Pulmonary artery endothelial cell (primary cell): ENCODE measurements around the gene PDZD8. TPM values are rescaled to one million over a fixed set of nuclear protein-coding genes. Genes with fewer than 3 reads are reported as not detected.
"Not testable (repeated sequence)": the region's sequence is repeated elsewhere in the genome, so short reads cannot be mapped to it uniquely, and the experiment has no call there.

Experiments used
- DNase-seq: peaks from one replicate; pipeline ENCODE4 v3.0.0-alpha.2; 2011; ENCODE audit warnings: low read depth, low spot score
- total RNA-seq: library from RNA; depleted of rRNA; stranded (reverse); fragments of >200 nt; gene quantifications from 2 replicates; pipeline ENCODE4 v1.2.3, GENCODE V29; 2014

Gene PDZD8
- total RNA-seq, 1 donor from 2014 or later, result 13.5 TPM

- DNase-seq, result no peak
Observed at GRCh38 chr10:117348236-117348635, 27.0 kb downstream of the PDZD8 start.

DNA sequence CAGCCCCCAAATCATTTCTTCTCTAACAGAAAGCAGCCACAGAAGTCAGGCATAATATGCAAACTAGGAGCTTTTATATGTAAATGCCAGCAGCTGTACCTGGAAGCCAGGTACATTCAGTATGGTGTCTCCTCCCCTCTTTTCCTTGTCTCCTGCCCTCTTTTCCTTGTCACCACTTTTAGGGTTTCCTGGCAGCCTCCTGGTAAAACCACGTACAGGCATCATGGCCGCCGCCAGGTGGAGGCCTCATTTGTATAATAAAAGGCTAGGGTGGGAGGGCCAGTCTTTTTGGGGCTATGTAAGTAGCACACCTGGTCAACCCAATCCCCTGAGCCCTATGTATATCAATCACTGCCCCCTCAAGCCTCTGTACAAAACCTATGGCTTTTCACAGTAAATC, 28.7 kb downstream of the PDZD8 start:
- no peak for DNase-seq

- DNase-seq, result no peak
Observed at GRCh38 chr10:117345143-117345542, 30.1 kb downstream of the PDZD8 start.

DNA sequence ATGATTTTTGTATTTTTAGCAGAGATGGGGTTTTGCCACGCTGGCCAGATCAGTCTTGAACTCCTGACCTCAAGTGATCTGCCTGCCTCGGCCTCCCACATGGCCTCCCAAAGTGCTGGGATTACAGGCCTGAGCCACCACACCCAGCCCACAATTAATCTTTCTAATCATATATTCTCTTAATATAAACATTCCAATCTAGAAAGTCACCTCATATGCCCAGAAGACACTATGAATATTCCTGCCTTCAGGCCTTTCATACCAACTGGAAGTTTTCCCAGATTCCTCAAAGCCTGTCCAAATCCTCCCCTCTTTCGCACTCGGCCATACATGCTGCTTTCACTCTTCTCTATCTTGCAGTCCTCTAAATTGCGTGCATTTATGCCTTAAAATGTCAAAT, 32.6 kb downstream of the PDZD8 start:
- DNase-seq, result no peak

GRCh38 chr10:117341061-117341460, 34.2 kb downstream of the PDZD8 start:
- no peak for DNase-seq

DNA sequence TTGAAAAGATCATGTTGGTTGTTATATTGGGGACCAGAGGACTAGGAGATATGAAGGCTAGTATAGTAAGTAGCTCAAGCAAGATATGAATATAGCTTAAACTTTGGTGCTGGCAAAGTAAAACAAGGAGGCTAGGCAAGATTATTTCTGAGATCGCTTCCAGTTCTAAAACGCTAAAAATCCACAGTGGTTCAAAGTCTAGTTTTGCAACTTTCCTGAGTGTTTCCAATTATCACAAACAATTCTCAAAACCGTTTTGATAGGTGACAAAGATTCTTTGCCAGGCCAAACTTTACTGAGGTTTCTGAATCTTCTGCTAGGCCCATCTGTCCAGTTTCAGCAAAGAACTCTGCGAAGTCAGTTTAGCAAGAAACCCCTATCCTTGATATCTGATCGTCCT, 35.3 kb downstream of the PDZD8 start:
- no peak for DNase-seq

DNA sequence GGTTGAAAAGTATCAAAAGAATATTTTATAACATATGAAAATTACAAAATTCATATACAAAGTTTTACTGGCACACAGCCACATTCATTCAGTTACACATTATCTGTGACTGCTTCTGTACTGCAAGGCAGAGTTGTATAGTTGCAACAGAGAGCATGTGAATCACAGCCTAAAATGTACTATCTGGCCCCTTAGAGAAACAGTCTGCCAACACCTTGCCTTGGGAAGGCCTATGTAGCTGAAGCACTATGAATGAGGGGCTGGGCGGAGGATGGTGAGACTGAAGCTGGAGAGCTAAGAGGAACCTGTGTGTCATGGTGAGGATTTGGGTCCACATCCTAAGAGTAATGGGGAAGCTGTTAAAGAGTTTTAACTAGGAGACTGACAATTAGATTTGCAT, 35.7 kb downstream of the PDZD8 start:
- no peak for DNase-seq

DNA sequence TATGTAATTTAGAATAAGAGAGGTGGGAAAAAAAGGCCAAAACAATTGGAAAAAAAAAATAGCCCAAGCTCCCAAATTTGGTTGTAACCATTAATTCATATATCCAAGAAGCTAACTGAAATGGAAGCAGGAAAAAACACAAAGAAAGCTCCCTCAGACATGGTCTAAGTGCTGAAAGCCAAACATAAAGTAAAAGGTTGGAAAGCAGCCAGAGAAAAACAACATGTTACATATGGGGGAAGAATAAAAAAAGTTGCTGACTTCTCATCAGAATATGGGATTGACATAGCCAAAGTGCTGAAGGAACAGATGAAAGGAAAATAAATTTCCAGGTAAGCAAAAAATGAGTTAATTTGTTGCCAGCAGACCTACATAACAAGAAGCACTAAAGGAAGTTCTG, 40.3 kb downstream of the PDZD8 start:
- no peak for DNase-seq

GRCh38 chr10:117334066-117334465, 41.2 kb downstream of the PDZD8 start:
- no peak for DNase-seq

DNA sequence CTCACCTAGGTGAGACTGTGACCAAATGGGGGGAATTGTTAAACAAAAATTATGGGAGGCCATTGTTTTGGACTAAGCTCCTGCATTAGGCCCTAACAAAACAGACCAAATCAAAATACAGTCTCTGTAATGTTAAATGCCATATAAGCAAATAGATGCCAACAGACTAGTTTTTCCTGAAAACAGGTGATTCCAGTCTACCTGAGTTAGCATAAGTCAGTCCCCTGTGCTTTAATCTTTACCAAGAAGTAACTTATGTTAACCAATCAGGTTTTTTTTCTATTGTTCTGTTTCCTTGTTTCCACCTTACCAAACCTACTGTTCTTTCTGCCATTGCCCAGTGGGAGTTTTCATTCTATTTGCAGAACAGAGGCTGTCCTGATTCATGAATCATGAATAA, 48.0 kb downstream of the PDZD8 start:
- no peak for DNase-seq

DNA sequence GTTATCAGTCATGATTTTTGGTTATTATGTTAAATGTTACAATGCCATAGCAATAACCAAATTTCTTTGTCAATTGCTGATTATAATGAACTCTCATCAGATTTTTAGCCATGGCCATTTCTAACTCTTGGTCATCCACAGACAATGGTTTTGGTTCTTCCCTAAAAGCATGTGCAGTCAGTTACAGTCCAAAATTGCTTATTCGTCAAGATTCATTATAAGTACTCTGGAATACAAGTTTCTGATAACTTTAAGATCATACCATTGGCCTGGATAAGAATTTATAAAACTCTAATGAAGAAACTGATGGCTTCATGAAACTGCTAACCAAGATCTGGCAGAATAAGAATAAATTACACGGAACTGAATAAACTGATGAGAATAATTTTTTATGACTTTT, 50.9 kb downstream of the PDZD8 start:
- DNase-seq, result no peak

DNA sequence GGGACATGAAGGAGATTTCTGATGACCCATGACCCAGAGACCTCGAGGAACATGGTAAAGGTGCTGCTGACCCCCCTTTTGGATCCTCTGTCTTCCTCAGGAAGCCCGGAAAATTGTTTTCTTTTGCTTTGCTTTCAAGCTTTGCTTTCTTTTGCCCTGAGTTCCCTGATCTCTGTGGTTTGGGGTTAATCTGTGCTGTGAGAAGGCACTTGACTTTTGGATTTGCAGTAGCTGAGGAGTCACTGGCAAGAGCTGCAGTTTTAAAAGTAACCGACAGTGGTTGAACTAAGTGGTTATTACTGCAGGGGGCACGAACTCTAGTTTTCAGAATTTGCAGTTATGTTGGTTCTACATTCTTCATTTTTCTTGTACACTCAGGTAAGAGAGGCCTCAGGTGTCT, 53.0 kb downstream of the PDZD8 start:
- DNase-seq, result no peak

DNA sequence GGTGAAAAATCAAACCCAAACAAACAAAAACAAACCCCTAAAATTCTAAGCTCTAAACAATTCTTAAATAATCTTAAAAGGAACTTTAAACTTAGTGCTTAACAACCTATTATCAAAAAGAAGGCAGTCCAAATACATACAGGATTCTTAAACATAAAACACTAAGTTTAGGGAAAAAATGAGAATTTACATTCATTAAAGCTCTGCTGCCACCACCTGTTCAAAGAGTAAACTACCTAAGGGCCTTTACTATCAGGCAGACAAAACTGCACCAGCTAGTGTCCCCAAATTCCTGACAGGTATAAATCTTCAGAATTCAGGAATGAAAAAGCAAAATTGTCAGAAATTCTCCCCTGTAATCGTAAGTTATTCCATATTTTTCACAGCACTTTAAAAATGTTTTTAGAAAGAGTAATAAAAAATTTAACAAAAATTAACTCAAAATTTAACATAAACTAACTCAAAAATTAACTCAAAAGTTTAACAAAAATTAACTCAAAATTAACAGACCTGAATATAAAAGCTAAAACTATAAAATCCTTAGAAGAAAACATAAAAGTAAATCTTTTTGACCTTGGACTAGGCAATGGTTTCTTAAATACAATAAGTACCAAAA, 55.1 kb downstream of the PDZD8 start:
- DNase-seq, result no peak

- DNase-seq, result no peak
Observed at GRCh38 chr10:117318909-117319308, 56.3 kb downstream of the PDZD8 start.

DNA sequence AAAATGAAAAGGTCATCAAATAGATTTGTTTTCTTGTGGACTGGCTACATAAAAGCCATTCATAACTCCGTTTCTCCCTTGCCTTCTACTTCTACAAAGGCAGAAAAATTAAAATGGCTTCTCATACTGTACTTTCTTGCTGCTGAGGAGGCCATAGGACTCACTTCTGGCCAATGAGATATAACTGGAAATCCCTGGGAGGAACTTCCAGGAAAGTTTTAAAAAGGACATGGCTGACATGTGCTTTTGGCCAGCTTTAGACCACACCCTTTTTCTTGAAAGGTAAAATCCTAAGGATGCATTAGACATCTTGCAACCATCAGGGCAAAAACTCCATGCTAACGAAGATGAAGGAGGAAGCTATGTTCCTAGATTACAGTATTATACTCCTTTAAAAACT, 58.5 kb downstream of the PDZD8 start:
- DNase-seq, result no peak

- DNase-seq, result no peak
Observed at GRCh38 chr10:117313641-117314040, 61.6 kb downstream of the PDZD8 start.

DNA sequence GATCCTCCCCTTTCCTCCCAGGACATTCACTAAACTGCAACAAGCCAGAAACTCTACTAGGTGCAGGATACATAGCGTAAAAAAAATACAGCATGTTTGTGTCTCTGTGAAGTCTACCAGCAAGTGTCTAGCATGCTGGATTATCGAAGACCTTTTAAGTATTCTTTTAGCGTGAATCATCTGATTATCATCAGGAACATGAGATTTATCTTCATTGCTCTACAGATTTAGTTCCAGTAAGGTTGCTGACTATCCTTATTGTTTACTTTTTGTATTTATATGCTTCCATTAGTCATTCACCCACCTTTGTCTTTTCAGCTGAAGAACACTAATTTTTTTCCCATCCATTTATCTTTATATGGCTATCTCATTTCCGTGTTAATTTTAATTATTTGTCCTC, 62.8 kb downstream of the PDZD8 start:
- DNase-seq, result no peak

DNA sequence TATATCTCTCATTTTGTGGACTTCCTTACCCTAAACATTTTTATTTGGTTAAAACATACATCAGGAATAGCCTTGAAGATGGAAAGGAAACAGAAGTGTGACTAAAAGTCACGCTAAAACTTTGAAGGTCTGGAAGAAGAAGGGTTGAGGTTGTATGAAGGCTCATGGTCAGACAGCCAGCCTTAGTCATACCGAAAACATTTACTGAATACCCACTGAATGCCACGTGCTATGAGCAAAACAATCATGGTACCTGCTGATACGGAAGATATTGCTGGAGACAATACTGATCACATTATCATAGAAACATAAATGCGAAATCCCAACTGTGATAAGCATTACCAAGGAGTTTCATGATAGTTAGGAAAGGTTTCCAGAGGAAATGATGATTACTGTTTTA, 64.0 kb downstream of the PDZD8 start:
- no peak for DNase-seq

DNA sequence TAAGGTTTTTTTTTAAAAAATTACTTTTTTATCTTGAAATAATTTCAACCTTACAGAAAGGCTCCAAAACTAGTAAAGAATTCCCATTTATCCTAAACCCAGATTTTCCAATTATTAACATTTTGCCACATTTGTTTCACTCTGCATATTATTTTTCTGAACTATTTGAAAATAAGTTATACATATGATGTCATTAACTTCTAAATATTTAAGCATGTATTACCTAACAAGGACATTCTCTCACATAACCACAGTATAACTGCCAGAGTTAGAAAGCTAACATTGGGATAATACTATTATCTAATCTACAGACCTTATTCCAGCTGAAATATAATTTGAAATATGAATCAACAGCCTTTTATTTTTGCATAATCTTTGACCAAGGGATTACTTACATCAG, 68.6 kb downstream of the PDZD8 start:
- DNase-seq, result no peak

DNA sequence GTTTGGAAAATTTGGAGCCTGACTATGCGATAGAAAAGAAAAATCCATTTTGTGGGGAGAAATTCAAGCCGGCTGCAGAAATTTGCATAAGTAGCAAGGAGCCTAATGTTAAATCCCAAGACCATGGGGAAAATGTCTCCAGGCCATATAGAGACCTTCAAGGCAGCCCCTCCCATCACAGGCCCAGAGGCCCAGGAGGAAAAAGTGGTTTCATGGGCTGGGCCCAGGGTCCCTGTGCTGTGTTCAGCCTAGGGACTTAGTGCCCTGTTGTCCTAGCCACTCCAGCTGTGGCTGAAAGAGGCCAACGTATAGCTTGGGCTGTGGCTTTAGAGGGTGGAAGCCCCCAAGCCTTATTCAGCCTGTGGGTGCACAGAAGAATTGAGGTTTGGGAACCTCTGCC, 71.8 kb downstream of the PDZD8 start:
- not testable (repeated sequence) for DNase-seq

DNA sequence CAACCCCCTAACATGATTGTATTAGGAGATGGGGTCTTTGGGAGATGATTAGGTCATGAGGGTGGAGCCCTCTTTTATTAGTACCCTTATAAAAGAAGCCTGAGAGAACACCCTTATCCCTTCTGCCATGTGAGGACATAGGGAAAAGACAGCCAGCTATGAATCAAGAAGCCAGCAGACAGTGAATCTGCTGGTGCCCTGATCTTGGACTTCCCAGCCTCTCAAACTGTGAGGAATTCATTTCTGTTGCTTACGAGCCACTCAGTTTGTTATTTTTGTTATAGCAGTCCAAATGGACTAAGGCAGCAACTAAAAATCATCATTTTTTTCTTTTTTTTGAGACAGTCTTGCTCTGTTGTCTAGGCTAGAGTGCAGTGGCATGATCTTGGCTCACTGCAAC, 74.6 kb downstream of the PDZD8 start:
- no peak for DNase-seq

GRCh38 chr10:117299435-117299834, 75.8 kb downstream of the PDZD8 start:
- no peak for DNase-seq

- no peak for DNase-seq
Observed at GRCh38 chr10:117298219-117298618, 77.0 kb downstream of the PDZD8 start.

- DNase-seq, result no peak
Observed at GRCh38 chr10:117294735-117295134, 80.5 kb downstream of the PDZD8 start.
